H1 (cell line): ENCODE data around the gene CAMTA1. TPM values are rescaled to one million over a fixed set of nuclear protein-coding genes. Genes with fewer than 3 reads are reported as not detected.

ENCODE experiments used
- ASH2L ChIP-seq: fragments of 200-600, 300-600 bp; sonication (generic); IDR thresholded peaks from one replicate; pipeline ENCODE4 v1.7.1; 2017; ENCODE audit warnings: low read length
- BCL11A ChIP-seq, 2 experiments: IDR thresholded peaks; one replicate each; pipeline ENCODE4 v1.6.1; 2011; ENCODE audit warnings: low read depth in 2 of 2, low read length in 2 of 2, mild to moderate bottlenecking in 2 of 2
- CTBP2 ChIP-seq: IDR thresholded peaks from 2 replicates; pipeline ENCODE4 v1.7.0; 2011; ENCODE audit warnings: borderline replicate concordance, mild to moderate bottlenecking, moderate library complexity, mixed read lengths, low read length; ENCODE audit not compliant: insufficient read depth, insufficient read length
- GABPA ChIP-seq: IDR thresholded peaks from 2 replicates; pipeline ENCODE4 v1.6.1; 2011; ENCODE audit warnings: mild to moderate bottlenecking, low read length, moderate library complexity, borderline replicate concordance; ENCODE audit not compliant: insufficient read depth
- POLR2AphosphoS5 ChIP-seq: IDR thresholded peaks from 2 replicates; pipeline ENCODE4 v1.6.1; 2011; ENCODE audit warnings: low read depth, low read length
- POU5F1 ChIP-seq: IDR thresholded peaks from 2 replicates; pipeline ENCODE4 v1.6.1; 2011; ENCODE audit warnings: low read depth, mild to moderate bottlenecking, low read length, moderate library complexity
- RXRA ChIP-seq: IDR thresholded peaks from 2 replicates; pipeline ENCODE4 v1.6.1; 2011; ENCODE audit warnings: low read depth, mild to moderate bottlenecking, low read length, moderate library complexity; ENCODE audit not compliant: insufficient read depth
- SAP30 ChIP-seq: fragments of 300-600 bp; sonication (generic); IDR thresholded peaks from 2 replicates; pipeline ENCODE4 v1.7.1; 2012; ENCODE audit warnings: low read length, moderate library complexity, mild to moderate bottlenecking, inconsistent platforms; ENCODE audit not compliant: insufficient read depth, insufficient replicate concordance
- SP2 ChIP-seq: IDR thresholded peaks from 2 replicates; pipeline ENCODE4 v1.6.1; 2012; ENCODE audit warnings: mild to moderate bottlenecking, low read length, inconsistent platforms
- TCF12 ChIP-seq: IDR thresholded peaks from 2 replicates; pipeline ENCODE4 v1.6.1; 2011; ENCODE audit warnings: low read depth, mild to moderate bottlenecking, low read length
- polyA plus RNA-seq, 7 experiments: library from polyadenylated mRNA; depleted of rRNA in 3 of 7; stranded (reverse) in 5 of 7; unstranded in 2 of 7; fragments of >200 nt in 5 of 7; fragments of 200-250 nt in 2 of 7; gene quantifications; 1 replicate in 5 of 7; 2 replicates in 1 of 7; 4 replicates in 1 of 7; pipeline versions ENCODE4 v1.2.1 to v1.2.3, GENCODE V29; 2011 to 2013; ENCODE audit warnings: missing spikeins in 2 of 7, mixed read lengths in 2 of 7
- total RNA-seq: library from RNA; stranded (reverse); fragmentation: NEBNext Ultra II Directional; extraction: Animal tissue kit (Norgen Biotek cat#: 25700); gene quantifications from 2 replicates; pipeline ENCODE4 v1.2.1, GENCODE V29; 2021
- TF ChIP-seq, protein P1 (sequence below): fragments of 300-600 bp; sonication (generic); IDR thresholded peaks from 2 replicates; pipeline ENCODE4 v1.7.1; 2012; ENCODE audit warnings: low read length, moderate library complexity, mild to moderate bottlenecking, inconsistent platforms; ENCODE audit not compliant: insufficient replicate concordance

CAMTA1 gene
- total and polyA plus RNA-seq, 2 of the 8 experiments (the other 6 are each of a cell fraction or from before 2014, with no cell fraction given): 65.0 to 119 TPM

DNA sequence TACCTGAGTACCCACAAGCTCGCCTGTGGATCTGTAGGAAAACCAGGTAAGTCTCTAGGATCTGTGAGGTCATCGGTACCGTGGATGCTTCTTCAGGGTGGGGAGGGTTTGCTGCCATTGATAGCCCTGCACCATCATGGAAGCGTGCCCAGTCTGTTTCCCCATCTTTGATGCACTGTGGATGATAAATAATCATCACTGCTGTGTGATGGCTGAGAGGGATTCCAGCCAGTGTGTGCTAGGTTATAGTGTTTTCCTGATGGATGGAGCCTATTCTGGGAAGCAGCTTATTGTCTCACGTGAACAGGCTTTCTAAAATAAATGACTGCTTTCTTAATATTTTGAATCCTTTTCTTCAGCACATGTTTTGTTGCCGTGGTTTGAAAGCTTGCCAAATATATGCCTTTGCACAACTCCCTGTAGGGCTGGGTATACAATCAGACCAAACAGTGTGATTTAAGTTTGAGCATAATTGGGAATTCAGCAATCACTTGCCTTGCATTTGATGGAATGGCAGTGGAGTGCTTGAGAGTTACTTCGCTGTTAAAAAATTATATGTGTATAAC, 113.8 kb downstream of the CAMTA1 start (continued):
- TF ChIP-seq, protein P1, sequence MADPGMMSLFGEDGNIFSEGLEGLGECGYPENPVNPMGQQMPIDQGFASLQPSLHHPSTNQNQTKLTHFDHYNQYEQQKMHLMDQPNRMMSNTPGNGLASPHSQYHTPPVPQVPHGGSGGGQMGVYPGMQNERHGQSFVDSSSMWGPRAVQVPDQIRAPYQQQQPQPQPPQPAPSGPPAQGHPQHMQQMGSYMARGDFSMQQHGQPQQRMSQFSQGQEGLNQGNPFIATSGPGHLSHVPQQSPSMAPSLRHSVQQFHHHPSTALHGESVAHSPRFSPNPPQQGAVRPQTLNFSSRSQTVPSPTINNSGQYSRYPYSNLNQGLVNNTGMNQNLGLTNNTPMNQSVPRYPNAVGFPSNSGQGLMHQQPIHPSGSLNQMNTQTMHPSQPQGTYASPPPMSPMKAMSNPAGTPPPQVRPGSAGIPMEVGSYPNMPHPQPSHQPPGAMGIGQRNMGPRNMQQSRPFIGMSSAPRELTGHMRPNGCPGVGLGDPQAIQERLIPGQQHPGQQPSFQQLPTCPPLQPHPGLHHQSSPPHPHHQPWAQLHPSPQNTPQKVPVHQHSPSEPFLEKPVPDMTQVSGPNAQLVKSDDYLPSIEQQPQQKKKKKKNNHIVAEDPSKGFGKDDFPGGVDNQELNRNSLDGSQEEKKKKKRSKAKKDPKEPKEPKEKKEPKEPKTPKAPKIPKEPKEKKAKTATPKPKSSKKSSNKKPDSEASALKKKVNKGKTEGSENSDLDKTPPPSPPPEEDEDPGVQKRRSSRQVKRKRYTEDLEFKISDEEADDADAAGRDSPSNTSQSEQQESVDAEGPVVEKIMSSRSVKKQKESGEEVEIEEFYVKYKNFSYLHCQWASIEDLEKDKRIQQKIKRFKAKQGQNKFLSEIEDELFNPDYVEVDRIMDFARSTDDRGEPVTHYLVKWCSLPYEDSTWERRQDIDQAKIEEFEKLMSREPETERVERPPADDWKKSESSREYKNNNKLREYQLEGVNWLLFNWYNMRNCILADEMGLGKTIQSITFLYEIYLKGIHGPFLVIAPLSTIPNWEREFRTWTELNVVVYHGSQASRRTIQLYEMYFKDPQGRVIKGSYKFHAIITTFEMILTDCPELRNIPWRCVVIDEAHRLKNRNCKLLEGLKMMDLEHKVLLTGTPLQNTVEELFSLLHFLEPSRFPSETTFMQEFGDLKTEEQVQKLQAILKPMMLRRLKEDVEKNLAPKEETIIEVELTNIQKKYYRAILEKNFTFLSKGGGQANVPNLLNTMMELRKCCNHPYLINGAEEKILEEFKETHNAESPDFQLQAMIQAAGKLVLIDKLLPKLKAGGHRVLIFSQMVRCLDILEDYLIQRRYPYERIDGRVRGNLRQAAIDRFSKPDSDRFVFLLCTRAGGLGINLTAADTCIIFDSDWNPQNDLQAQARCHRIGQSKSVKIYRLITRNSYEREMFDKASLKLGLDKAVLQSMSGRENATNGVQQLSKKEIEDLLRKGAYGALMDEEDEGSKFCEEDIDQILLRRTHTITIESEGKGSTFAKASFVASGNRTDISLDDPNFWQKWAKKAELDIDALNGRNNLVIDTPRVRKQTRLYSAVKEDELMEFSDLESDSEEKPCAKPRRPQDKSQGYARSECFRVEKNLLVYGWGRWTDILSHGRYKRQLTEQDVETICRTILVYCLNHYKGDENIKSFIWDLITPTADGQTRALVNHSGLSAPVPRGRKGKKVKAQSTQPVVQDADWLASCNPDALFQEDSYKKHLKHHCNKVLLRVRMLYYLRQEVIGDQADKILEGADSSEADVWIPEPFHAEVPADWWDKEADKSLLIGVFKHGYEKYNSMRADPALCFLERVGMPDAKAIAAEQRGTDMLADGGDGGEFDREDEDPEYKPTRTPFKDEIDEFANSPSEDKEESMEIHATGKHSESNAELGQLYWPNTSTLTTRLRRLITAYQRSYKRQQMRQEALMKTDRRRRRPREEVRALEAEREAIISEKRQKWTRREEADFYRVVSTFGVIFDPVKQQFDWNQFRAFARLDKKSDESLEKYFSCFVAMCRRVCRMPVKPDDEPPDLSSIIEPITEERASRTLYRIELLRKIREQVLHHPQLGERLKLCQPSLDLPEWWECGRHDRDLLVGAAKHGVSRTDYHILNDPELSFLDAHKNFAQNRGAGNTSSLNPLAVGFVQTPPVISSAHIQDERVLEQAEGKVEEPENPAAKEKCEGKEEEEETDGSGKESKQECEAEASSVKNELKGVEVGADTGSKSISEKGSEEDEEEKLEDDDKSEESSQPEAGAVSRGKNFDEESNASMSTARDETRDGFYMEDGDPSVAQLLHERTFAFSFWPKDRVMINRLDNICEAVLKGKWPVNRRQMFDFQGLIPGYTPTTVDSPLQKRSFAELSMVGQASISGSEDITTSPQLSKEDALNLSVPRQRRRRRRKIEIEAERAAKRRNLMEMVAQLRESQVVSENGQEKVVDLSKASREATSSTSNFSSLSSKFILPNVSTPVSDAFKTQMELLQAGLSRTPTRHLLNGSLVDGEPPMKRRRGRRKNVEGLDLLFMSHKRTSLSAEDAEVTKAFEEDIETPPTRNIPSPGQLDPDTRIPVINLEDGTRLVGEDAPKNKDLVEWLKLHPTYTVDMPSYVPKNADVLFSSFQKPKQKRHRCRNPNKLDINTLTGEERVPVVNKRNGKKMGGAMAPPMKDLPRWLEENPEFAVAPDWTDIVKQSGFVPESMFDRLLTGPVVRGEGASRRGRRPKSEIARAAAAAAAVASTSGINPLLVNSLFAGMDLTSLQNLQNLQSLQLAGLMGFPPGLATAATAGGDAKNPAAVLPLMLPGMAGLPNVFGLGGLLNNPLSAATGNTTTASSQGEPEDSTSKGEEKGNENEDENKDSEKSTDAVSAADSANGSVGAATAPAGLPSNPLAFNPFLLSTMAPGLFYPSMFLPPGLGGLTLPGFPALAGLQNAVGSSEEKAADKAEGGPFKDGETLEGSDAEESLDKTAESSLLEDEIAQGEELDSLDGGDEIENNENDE: no peak
- TF ChIP-seq GABPA: no peak
- TF ChIP-seq SAP30: no peak
- TF ChIP-seq CTBP2: no peak
- TF ChIP-seq POU5F1: no peak
- no peak for TF ChIP-seq RXRA
- TF ChIP-seq BCL11A (IDR thresholded peaks at IDR 0.05; ENCODE audit: low read depth in 2 of 2, low read length in 2 of 2): no peak
- no peak for TF ChIP-seq POLR2AphosphoS5
- no peak for TF ChIP-seq TCF12
- no peak for TF ChIP-seq SP2
- TF ChIP-seq ASH2L: no peak
